Neural progenitor cell (in vitro differentiated cells): ENCODE results near the gene CHST8.

ENCODE experiments used
- CTCF ChIP-seq: fragments of 200-600 bp; sonication (generic); IDR thresholded peaks from 2 replicates; pipeline ENCODE4 v1.5.1; 2017; ENCODE audit warnings: antibody characterized with exemption, mild to moderate bottlenecking
- EZH2 ChIP-seq: fragments of 200-600 bp; sonication (generic); IDR thresholded peaks from 2 replicates; pipeline ENCODE4 v1.6.1; 2017; ENCODE audit warnings: antibody characterized with exemption, mild to moderate bottlenecking, moderate library complexity

GRCh38 chr19:33818411-33818810 lies 196.7 kb downstream of the CHST8 start:
- TF ChIP-seq CTCF: no peak
- TF ChIP-seq EZH2: no peak
